CD4-positive, alpha-beta T cell (primary cell): Measurements from ENCODE around the gene NRXN3. TPM values are rescaled to one million over a fixed set of nuclear protein-coding genes. Genes with fewer than 3 reads are reported as not detected.

Experiments used
- ATAC-seq: fragments of 200-7000 bp; cut with Tn5 transposase; one replicate; pipeline ENCODE4 v1.10.0; 2022; ENCODE audit warnings: mild to moderate bottlenecking; ENCODE audit not compliant: poor library complexity
- CTCF ChIA-PET: fragments of 350-600 bp; sonication (Branson Sonifier 250); formaldehyde crosslinking; loops from one replicate; lab custom pipeline; 2021; ENCODE audit warnings: antibody characterized with exemption, inconsistent platforms; lab: Charles Lee
- POLR2A ChIA-PET: fragments of 350-600 bp; sonication (Branson Sonifier 250); formaldehyde crosslinking; loops from one replicate; lab custom pipeline; 2021; ENCODE audit warnings: antibody characterized with exemption, inconsistent platforms; lab: Charles Lee
- DNase-seq, 14 experiments: peaks; one replicate each; pipeline ENCODE4 v3.0.0-alpha.2; 2013 to 2020; ENCODE audit warnings: mixed read lengths in 2 of 14
- H3K27ac ChIP-seq, 2 donors: one replicate each; pipeline versions ENCODE4 v1.5.1 to v1.7.0; 2013; ENCODE audit warnings: low read length in 2 of 2, low read depth in 1 of 2, mild to moderate bottlenecking in 1 of 2
- H3K27me3 ChIP-seq, 2 experiments: 1 replicate in 1 of 2; 2 replicates in 1 of 2; pipeline versions ENCODE4 v1.6.1 to v1.7.0; 2013; ENCODE audit warnings: low read length in 2 of 2, control low read depth in 1 of 2, mild to moderate bottlenecking in 1 of 2, moderate library complexity in 1 of 2; ENCODE audit not compliant: insufficient read depth in 2 of 2, control insufficient read depth in 1 of 2
- H3K36me3 ChIP-seq: one replicate; pipeline ENCODE4 v1.6.1; 2013; ENCODE audit warnings: low read length, control low read depth; ENCODE audit not compliant: insufficient read depth
- H3K4me1 ChIP-seq: one replicate; pipeline ENCODE4 v1.6.1; 2013; ENCODE audit warnings: low read length, control low read depth; ENCODE audit not compliant: insufficient read depth
- H3K4me3 ChIP-seq: one replicate; pipeline ENCODE4 v1.5.1; 2013; ENCODE audit warnings: mild to moderate bottlenecking, low read length, moderate library complexity
- H3K9me3 ChIP-seq, 2 experiments: 1 replicate in 1 of 2; 2 replicates in 1 of 2; pipeline versions ENCODE4 v1.6.1 to v1.7.0; 2013; ENCODE audit warnings: low read length in 2 of 2, mild to moderate bottlenecking in 2 of 2, control low read depth in 1 of 2, moderate library complexity in 1 of 2; ENCODE audit not compliant: control insufficient read depth in 1 of 2, insufficient read depth in 1 of 2
- H3K27ac Mint-ChIP-seq: one replicate; pipeline ENCODE4 v1.8.0; 2020; ENCODE audit warnings: mixed read lengths
- H3K27me3 Mint-ChIP-seq: one replicate; pipeline ENCODE4 v1.8.0; 2021; ENCODE audit warnings: mixed read lengths
- H3K36me3 Mint-ChIP-seq: one replicate; pipeline ENCODE4 v1.8.0; 2021; ENCODE audit warnings: low read depth, mixed read lengths
- H3K4me1 Mint-ChIP-seq: one replicate; pipeline ENCODE4 v1.8.0; 2021; ENCODE audit warnings: low read depth, mixed read lengths
- H3K4me3 Mint-ChIP-seq: one replicate; pipeline ENCODE4 v1.8.0; 2020; ENCODE audit warnings: mild to moderate bottlenecking, mixed read lengths
- H3K9me3 Mint-ChIP-seq: one replicate; pipeline ENCODE4 v1.8.0; 2020; ENCODE audit warnings: mixed read lengths
- CTCF ChIP-seq: fragments of 200-600 bp; IDR thresholded peaks from one replicate; pipeline ENCODE4 v1.8.0; 2022; ENCODE audit warnings: antibody characterized with exemption, mild to moderate bottlenecking
- intact Hi-C, 2 experiments: fragments of 100-400 bp; cut with DNase I in 1 of 2; cut with micrococcal nuclease in 1 of 2; formaldehyde crosslinking; loops; one replicate each; pipeline versions ENCODE4 v1.15.1 to v1.9.0; 2023 to 2025; cut with DNase I, micrococcal nuclease
- total RNA-seq, 174 experiments: library from RNA in 2 of 174; stranded (reverse) in 2 of 174; gene quantifications; one replicate each; pipeline ENCODE4 v1.2.3 and lab custom pipeline; 2021 to 2026

The NRXN3 gene
- total RNA-seq, 2 experiments from 2014 or later: not detected

- no peaks in the 10 kb centered on the region for H3K4me1 ChIP-seq
- Mint-ChIP-seq H3K9me3 (peaks cover 7% of the 10 kb centered on the region), H3K4me1 (no peaks in the 10 kb centered on the region), H3K27ac (no peak overlapping the region), H3K36me3 (no peaks in the 10 kb centered on the region), H3K4me3 (no peak overlapping the region), H3K27me3 (no peaks in the 10 kb centered on the region)
- no peaks in the 10 kb centered on the region for H3K27me3 ChIP-seq
- no peak overlapping the region for H3K4me3 ChIP-seq
- H3K36me3 ChIP-seq: no peaks in the 10 kb centered on the region
- no peak for ATAC-seq
- intact Hi-C loops: no loop called here
- H3K27ac ChIP-seq: no peak overlapping the region
- H3K9me3 ChIP-seq: no peaks in the 10 kb centered on the region
- no peak for DNase-seq
- ChIA-PET CTCF (no interaction called here), POLR2A (no interaction called here)
- no peak for TF ChIP-seq CTCF
These were observed 1081.1 kb downstream of the NRXN3 start for GRCh38 chr14:79251278-79251677.

- ChIA-PET CTCF (no interaction called here), POLR2A (no interaction called here)
- intact Hi-C loops: no loop called here
- H3K27ac Mint-ChIP-seq: no peak overlapping the region
- Histone ChIP-seq H3K9me3 (no peaks in the 10 kb centered on the region), H3K4me3 (no peak overlapping the region), H3K4me1 (no peaks in the 10 kb centered on the region), H3K27ac (no peak overlapping the region), H3K27me3 (no peaks in the 10 kb centered on the region), H3K36me3 (no peaks in the 10 kb centered on the region)
- no peak for DNase-seq
- H3K36me3 Mint-ChIP-seq: no peaks in the 10 kb centered on the region
- no peaks in the 10 kb centered on the region for H3K4me1 Mint-ChIP-seq
- no peaks in the 10 kb centered on the region for H3K27me3 Mint-ChIP-seq
- H3K4me3 Mint-ChIP-seq: no peak overlapping the region
- no peak for ATAC-seq
- peaks cover 7% of the 10 kb centered on the region for H3K9me3 Mint-ChIP-seq
- TF ChIP-seq CTCF: no peak
These were observed 1083.4 kb downstream of the NRXN3 start for GRCh38 chr14:79253576-79253975.

GRCh38 chr14:79254069-79254775 lies 1084.0 kb downstream of the NRXN3 start:
- no peaks in the 10 kb centered on the region for H3K4me1 Mint-ChIP-seq
- no peak for TF ChIP-seq CTCF
- Histone ChIP-seq H3K4me3 (no peak overlapping the region), H3K36me3 (no peaks in the 10 kb centered on the region), H3K9me3 (no peaks in the 10 kb centered on the region), H3K27me3 (no peaks in the 10 kb centered on the region), H3K27ac (no peak overlapping the region), H3K4me1 (no peaks in the 10 kb centered on the region)
- H3K27ac Mint-ChIP-seq: no peak overlapping the region
- CTCF ChIA-PET: no interaction called here
- no peak for DNase-seq
- H3K4me3 Mint-ChIP-seq: no peak overlapping the region
- no peaks in the 10 kb centered on the region for H3K27me3 Mint-ChIP-seq
- POLR2A ChIA-PET: no interaction called here
- peaks cover 7% of the 10 kb centered on the region for H3K9me3 Mint-ChIP-seq
- ATAC-seq: no peak
- no peaks in the 10 kb centered on the region for H3K36me3 Mint-ChIP-seq
- intact Hi-C loops: no loop called here
